Lung microvascular endothelial cell (primary cell): Measurements from ENCODE around the gene TEX22. TPM values are rescaled to one million over a fixed set of nuclear protein-coding genes. Genes with fewer than 3 reads are reported as not detected.

Experiments used
- DNase-seq, 2 donors: peaks; one replicate each; pipeline versions ENCODE4 v3.0.0 to v3.0.0-alpha.2; 2010; ENCODE audit warnings: low read depth in 2 of 2
- total RNA-seq: library from RNA; depleted of rRNA; stranded (reverse); fragments of >200 nt; gene quantifications from 2 replicates; pipeline ENCODE4 v1.2.1, GENCODE V29; 2014

The TEX22 gene
- total RNA-seq, 1 donor from 2014 or later = under 0.01 TPM

DNA sequence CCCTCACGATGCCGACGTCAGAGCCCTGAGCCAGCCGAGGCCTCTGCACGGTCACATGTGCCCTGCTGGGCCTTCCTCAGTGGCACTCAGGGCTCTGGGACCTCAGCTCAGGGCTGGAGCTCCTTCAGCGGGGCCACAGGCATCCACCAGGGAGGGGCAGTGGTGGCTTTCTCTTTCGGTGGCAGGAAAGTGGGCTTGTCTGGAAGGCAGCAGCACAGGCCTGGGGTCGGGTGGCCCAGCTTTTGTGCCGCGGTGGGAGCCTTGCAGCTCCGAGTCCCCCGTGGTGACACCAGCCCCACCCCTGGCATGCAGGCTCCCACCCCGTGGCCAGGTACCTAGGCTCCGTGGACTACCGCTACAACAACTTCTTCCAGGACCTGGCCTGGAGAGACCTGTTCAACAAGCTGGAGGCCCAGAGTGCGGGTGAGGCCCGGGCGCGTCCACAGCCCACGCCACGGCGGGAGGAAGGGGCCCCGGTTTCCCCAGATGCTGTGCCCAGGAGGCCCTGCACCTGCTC is 14.2 kb upstream of the TEX22 start:
- DNase-seq = no peak

DNA sequence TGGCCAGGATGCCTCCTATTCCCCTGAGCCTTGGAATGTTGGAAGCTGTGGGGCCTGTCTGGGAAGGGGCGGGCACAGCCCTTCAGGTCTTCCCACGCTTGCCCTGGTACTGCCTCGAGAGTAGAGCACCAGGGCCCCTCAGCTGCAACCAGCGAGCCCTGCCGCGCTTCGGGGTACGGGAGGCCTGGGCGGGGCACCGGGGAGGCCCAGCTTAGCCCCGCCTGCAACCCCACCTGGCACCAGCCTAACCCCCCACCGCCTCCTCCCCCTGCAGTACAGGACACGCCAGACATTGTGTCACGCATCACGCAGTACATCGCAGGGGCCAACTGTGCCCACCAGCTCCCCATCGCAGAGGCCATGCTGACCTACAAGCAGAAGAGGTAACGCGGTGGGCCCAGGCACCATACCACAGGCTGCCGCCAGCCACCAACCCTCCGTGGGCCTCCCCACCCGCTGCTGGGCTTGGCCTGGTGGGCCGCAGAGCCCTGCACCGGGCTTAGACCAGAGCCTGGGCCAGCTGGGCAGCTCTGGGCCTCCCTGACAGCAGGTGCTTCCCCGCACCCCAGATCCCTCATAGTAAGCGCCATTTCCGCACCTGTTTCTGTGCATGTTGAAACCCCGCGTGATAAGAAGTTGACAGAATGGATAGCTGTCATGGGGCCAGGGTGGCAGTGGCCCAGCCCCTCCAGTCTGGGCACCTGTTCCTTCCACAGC is 13.6 kb upstream of the TEX22 start:
- no peak for DNase-seq

DNA sequence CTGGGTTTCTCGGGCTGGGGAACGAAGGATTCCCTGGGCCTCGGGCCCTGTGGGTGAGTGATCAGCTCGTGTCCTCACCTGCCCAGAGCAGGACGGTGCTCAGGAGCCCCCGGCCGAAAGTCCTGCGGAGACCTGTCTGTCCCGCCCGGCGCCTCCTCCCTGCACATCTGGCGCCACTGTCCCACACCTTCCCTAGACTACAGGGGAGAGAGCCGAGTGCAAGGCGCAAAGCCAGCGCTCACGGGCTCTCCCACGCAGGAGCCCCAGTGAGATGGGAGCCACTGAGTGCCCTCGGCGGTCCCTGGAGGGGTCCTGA is 13.1 kb upstream of the TEX22 start:
- DNase-seq = no peak

DNA sequence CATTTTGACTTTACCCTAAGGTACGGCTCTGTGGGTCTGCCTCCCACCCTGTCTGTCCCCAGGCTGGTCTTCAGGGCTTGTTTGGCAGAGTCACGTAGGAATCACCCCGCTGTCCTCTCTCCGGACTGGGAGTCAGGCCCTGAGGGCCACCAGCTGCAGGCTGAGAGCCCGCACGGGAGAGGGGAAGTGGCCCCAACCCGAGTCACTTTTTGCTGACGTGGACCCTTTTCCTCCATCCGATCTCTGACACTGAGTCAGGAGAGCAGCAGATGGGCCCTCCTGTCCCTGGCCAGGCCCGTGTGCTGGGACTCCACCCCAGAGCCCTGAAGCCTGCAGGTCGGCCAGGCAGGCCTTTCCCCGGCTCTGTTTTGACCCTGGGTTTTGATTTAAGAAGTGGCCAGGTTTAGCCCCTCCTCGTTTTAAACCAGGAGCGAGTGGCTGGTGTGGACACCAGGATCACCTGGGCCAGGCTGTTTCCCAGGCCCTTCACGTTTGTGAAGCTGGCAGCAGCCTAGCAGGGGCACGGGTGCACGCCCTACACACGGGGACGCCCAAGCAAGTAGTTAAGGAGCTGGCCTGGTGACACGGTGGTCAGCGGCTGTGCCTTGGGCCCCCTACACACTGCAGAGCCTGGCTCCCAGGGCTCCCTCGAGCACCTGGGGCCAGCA is 12.5 kb upstream of the TEX22 start:
- DNase-seq = no peak

DNA sequence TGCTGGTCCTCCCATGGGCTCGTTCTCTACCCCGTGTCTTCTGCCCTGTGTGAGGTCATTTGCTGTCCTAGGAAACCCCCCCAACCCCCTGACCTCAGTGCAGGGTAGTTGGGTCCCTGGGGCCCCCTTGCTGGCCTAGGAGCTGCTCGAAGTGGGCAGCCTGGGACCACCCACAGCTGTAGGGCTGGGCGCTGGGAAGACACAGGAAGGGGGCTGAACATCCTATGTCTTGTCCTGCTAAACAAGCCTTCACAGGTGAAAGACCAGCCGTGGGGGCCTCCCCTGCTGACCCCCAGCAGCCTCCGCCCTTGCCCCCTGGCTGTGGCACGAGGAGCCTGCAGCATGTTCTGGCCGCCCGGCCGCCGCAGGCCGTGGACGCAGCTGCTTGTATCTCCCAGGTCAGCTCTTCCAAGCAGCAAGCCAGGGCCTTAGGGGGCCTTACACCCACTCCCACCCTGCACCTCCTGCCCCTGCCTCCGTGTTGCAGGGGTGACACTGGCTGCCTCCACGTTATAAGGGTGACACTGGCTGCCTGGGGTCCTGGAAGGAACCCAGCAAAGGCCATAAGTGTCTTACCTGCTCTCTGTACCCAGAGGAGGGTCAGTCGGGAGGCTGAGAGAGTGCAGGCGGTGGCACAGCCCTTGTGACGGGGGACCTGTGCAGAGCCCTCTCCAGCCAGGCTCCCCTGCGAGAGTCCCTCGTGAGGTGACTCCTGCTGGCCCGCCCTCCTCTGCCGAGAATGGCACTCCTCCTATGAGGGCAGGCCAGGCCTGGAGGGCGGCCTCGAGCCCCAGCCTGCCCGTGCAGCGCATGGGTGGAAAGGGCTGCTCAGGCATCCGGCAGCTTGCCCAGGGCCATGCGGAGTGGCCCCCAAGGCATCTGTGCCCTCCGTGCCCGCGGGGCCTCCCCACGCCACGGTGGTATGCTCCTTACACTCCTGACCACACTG is 11.5 kb upstream of the TEX22 start:
- DNase-seq = no peak

DNA sequence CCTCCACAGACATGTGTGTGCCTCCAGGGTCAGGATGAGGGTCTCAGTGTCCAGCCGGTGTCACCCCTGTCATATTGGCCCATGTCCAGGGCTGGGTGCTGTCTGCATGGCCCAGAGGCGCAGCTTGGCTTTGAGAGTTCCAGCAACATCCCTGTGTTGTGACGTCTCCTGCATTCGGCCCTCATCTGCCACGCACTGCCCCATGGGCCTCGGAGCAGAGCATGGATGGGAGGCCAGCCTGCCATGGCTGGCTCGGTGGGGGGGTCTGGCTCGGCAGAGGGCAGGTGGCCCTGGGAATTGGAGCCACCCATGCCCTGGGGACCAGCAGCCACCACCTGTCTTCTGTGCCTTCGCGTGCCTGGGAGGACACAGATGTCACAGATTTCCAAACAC is 10.8 kb upstream of the TEX22 start:
- DNase-seq = no peak

DNA sequence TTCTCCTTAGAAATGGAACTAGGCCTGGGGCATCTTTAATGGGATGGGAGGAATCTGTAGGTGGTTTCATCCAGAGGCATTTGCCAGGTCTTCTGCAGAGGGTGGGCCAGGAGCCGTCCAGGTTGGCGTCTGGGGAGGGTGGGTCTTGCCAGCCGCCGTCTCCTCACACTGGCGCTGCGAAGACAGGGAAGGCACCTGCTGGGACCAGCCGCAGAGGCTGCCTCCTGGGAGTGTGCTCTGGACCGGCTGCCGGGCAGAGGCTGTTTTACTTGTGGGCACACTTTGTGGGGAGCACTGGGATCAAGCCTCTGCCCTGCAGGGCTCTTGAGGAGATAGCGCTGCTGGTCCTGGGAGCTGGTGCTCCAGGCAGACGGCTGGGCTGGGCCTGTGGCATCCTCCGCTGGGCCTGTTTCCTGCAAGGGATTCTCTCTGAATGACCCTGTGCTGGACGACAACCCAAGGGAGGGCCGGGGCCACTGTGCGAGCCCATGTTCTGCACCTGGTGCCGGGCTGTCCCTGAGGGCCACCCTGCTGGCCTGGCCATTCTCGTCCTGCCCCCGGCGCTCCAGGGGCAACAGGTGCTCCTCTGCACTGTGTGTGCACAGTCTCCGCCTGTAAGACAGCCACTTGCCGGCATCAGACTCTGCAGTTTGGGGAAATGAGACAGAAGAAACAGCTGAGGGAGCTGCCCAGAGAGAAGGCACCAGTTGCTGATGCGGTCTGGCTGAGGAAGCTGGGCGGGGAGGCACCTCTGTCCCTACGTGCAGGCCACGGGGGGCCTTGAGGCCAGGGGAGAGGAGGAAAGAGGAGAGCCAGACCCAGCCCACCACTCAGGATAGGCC is 10.0 kb upstream of the TEX22 start:
- no peak for DNase-seq

DNA sequence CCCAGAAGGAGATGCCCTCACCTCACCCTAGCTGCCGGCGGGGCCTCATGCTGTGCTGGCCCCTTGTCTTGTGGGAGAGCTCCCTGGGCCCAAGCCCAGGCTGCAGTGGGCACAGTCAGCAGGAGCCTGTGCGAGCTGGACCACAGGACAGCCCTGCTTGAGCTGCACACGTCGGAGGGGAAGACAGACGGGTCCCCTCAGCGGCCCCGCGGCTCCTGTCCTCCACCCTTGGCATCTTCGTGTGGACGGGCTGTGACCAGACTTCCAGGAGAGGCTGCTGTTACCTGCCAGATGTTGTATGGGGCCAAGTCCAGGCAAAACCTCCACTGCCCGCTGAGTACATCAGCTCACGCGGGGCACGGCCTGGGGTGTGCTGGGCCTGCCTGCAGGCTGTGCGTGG is 9.4 kb upstream of the TEX22 start:
- DNase-seq = no peak

DNA sequence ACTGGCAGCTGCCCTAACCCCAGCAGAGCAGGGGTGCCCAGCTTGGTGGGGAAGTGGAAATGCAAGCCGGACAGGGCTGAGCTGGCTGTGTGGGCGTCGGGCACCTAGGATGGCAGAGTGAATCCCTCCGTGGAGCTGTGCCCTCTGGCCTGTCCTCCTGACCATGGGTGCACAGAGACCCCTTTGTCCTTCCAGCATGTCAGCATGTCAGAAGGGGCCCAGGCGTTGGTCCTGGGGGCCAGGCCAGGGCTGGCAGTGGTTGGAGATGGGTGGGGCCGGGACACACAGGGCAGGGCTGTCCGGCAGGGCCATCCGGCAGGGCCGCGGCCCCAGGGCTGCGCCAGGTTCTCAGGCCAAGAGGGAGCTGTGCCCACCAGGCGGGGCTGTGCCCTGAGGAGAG is 8.8 kb upstream of the TEX22 start:
- no peak for DNase-seq

DNA sequence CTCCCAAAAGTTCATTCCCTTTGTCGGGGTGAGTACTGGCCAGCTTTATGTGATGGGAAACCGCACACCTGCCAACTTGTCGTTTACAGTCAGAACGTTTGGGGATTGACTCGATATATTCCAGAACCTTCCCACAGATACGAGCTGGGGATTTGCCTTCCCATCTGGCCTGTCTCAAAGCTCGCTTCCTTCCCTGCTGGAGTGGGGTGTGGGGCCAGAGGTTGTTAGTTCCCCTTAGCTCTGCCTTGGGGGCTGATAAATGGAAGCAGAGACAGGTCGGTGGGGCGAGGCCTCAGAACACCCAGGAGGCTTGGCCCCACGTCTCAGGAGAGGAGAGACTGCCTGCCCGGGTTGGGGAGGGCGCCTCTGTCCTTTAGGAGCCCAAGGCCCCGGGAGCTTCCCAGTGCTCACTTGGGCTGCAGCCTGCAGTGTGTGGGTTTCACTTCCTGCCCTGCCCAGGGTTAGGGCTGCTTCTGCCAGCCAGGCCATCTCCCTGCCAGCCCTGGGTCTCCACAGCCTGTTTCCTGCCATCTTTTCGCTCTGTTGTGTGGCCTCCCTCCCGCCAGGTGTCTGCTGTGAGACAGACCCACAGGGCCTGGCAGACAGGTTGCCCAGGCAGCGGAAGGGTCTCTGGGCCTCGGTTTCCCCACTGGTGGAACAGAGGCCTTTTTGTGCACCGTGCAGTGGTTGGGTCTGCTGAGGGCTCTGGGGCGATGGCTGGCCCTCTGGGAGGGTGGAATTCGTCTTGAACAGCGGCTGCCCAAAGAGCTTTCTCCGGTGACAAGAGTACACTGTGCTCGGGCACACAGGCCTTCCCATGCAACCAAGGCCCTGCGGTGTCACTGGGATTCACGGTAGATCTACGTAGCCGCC is 8.1 kb upstream of the TEX22 start:
- no peak for DNase-seq

DNA sequence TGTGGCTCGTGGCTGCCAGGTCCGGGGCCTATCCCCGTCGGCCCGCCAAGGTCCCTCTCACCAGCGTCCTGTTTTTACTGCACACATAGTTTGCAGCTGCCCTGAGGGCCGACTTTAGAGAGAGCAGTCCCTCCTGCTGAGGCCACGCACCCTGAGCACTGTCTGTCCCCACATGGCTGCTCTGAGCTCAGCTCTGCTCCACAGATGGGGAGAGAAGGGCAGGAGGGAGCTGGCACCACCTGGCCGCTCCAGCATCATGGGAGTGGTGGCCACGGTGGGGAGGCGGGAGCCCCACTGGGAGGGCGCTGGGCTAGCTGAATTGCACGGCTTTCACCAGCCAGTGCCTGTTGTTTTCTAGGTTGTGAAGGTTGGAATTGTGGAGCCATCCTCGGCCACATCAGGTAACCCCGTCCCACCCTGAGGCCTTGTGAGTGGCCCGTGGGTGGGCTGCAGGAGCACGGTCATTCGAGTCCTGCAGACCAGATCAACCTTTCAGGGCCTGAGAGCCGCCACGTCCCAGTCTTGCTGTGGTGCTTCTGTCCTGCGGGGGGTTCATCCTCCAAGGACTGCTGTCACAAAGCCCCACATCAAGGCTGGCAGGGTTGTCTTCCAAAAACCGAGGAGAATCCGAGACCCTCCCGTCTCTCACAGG is 7.4 kb upstream of the TEX22 start:
- no peak for DNase-seq

DNA sequence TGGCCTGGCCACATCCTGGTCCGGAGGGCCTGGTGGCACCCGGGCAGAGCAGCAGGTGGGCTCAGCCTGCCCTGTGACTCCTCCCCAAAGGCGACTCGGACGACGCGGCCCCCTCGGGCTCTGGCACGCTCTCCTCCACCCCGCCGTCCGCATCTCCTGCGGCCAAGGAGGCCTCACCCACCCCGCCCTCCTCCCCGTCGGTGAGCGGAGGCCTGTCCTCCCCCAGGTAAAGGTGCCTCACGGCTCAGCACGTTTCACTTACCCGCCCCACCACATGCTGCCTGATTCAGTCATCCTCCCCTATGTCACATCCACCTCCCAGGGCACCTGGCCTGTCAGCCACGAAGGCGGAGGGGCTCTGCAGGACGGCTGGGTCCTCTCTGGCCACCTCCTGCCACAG is 6.8 kb upstream of the TEX22 start:
- no peak for DNase-seq

DNA sequence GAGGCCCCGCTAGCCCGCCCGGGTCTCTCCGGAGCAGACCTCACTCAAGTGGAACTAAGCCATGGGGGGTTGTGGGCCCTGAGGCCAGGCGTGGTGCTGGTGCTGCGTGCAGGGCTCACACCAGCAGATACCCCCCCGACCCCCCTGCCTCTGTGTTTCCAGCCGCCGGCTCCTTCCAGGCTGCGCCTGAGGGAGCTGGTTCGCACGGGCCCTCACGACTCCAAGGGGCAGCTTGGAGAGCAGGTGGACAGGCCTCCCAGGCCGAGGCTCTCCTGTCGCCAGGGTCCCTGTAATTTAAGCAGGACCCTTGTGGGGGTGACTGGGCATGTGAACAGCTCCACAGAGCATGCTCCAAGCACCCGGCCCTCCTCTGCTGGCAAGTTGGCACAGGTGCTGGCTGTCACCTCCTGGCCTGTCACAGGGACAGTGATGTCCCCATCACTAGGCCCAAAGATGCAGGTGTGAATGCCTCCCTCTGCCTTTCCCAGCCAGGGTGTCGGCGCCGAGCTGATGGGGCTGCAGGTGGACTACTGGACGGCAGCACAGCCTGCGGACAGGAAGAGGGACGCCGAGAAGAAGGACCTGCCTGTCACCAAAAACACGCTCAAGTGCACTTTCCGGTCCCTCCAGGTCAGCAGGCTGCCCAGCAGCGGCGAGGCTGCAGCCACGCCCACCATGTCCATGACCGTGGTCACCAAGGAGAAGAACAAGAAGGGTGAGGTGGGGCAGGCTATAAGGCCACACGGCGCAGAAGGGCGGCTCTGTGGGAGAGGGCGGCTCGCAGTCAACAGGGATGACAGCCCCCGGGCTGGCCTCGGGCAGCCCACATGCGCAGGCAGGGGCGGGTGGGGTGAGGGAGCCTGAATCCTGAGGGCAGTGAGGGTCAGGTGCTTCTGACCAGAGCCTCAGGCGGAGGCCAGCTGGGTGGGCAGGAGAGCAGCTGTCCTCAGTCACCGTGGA is 5.9 kb upstream of the TEX22 start:
- DNase-seq = no peak

DNA sequence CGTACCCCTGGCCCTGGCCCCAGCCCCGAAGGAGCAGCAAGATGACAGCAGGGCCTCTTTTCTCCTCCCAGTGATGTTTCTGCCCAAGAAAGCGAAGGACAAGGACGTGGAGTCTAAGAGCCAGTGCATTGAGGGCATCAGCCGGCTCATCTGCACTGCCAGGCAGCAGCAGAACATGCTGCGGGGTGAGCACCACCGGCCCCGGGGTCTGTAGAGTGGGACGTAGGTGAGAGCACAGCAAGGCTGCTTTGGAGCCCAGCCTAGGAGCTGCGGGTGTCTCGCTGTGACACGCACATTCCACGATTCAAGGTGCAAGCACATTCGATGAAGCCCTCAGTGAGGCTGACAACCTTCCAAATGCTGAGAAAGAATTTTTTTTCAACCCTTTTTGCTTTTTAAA is 5.2 kb upstream of the TEX22 start:
- DNase-seq = no peak

DNA sequence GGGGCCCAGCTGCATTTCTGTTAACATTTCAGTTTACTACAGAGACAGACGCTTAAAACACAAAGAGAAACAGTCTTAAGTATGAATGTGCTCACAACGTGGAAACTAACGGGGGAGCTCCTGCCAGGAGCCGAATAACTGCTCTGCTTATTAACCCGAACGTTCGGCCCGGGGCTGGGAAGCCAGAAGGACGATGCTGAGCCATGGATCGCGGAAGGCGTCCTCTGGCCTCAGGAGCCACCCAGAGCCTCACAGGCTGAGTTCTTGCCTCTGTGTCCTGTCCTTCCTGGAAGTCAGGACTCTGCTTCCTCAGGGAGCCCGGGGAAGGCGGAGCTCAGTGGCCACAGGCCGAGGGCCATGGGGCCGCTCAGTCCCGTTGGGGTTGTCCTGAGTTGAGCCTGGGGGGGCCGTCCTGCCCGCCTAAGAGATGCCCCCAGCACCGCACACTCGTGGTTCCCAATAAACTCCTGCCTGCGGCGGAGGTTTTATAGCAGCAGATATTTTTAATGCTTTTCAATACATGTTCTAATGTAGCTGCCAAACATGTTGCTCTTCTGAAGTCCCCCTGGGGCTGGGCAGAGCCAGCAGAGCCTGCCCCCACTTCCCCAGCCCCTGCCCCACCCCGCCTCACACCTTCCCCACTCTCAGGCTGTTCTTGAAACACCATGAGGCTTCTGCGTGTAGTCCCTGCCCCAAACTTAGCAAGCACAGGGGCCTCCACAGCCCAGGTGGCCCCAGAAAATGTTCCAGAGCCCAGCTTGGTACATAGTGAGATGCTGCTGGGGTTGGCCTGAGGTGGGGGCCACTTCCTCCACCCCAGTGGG is 3.4 kb upstream of the TEX22 start:
- DNase-seq = no peak

DNA sequence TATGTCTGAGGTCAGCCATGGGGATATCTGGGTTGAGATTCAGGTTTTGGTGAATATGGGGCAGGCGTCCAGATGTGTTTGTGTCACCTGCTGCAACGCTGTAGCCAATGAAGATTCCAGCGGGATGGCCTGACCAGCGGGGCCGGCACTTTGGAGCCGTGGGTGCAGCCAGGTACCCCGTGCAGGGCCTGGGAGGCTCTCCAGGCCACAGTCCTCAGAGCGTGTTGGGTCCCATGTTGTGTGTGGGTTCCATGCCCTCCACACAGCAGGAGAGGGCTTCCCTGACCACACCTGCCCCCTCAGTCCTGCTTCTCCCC is 2.8 kb upstream of the TEX22 start:
- DNase-seq = no peak

DNA sequence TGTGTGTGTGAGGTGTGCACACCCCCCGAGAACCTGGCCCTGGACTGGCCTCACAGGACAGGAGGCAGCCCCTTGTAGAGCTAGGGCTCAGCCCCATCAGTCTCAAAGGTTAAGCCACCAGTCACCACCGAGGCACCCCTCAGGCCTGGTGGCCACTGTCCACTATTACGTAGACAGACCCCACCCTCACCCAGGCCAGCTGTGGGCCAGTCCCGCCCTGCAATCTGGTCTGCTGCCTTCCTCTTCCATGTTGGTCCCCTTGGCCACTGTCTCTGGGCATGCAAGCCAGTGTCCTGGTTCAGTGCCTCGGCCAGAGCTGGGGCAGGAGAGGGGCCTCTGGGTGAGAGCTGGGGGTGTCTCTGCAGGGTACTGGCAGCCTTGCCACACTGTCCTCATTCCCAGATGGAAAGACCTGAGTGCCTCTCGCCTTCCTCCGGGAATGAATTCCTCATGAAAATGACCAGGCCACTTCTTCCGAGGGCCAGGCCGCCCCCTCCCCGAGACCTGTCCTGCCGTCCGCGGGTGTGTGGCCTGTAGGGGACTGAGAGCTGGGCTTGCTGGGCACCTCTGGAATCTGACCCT is 897 bp upstream of the TEX22 start:
- DNase-seq = no peak
